ENCODE data around the gene HAP1.

DNA sequence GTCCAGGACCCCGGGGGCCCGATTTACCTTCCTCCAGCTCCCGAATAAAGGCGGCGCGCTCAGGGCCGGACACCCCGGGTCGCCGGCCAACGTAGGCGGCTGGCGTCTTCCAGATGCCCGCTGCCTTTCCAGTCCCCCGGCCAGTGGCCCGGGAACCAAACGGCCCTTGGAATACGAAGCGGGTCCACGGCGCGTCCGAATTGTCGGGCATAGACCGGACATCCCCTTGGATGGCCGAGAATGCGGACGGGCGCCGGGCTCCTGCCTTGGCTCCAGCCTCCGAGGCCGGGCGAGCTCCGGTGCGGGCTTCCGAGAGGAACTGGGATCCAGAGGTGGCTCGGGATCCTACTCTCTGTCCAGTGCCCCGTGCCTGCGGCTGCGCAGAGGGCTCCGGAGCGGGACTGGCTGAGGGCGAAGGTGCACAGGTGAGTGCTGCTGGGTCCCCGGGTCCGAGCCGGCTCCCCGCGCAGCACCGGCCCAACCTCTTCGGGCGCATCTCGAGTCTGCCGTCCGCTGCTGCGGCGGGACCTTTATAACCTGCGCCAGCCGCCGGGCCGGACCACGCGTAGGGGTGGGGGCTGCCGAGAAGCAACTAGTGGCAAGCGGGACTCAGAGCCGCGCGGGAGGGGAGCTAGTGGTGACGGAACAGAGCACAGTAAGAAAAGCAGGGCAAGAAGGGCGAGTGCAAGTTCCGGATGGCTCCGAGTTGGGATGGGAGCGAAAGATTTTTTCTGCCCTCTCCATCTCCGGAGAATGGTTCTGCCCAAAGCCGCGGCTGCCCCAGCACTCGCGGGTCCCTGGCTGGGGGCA, at the start of gene HAP1:
- no peak for TF ChIP-seq POLR2AphosphoS5 (IDR thresholded peaks at IDR 0.05; ENCODE audit: low read depth, low read length)
- TF ChIP-seq POLR2A (IDR thresholded peaks at IDR 0.05; ENCODE audit: low read depth, low read length): no peak
- TF ChIP-seq TAF1 (IDR thresholded peaks at IDR 0.05; ENCODE audit: borderline replicate concordance, low read depth, low read length): no peak
